ENCODE measurements around the gene CFAP299.

Gene CFAP299

DNA sequence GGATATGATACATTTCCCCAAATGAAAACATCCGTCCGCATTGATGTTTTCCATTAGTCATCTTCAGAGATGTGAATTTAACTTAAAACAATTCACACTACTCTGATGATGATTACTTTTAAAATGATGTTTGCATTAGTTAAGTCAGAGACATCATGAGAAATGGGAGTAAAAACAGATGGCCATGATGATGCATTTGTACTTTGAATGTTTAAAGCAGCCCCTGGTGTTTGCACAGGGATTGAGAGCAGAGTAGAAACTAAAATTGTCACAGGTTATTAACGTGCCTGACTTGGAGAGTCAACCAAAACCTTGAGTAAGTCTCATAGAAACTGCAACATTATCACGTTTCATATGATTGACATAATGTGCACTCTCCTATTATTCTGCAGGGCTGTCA lies 117.2 kb downstream of the CFAP299 start:
- no peak for DNase-seq

GRCh38 chr4:80454040-80454439 lies 118.5 kb downstream of the CFAP299 start:
- DNase-seq = no peak

GRCh38 chr4:80454556-80454955 lies 119.0 kb downstream of the CFAP299 start:
- no peak for DNase-seq

DNA sequence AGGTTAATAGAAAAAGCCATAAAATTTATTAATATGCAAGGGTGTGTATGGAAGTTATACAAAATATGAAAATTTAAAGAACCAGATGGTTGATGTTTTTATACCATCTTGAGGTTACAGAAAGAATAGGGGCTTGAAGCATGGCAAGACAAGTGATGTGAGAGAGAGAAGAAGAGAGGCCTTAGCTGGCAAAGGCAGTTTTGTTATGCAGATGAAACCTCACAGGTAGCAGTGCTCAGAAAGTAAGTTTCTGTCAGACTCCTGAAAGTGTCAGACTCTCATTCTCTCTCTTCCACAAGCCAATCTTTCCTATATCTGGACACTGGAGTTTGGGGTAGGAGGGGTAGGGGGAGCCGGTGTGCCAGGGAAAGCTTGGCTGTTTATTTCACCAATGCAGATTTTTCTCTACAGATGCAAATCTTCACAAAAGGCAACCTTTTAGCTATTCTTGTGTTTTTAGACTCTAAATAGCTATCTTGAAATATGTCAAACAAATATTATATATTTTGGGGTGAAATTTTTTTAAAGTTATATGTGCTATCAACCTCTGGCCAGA lies 124.5 kb downstream of the CFAP299 start:
- no peak for DNase-seq

- DNase-seq = no peak
Observed at GRCh38 chr4:80461412-80461811, 125.9 kb downstream of the CFAP299 start.

- DNase-seq = no peak
Observed at GRCh38 chr4:80462621-80463091, 127.1 kb downstream of the CFAP299 start.

- DNase-seq = no peak
Observed at GRCh38 chr4:80463509-80463908, 128.0 kb downstream of the CFAP299 start.

- no peak for DNase-seq
Observed at GRCh38 chr4:80465238-80465637, 129.7 kb downstream of the CFAP299 start.

GRCh38 chr4:80465736-80466135 lies 130.2 kb downstream of the CFAP299 start:
- no peak for DNase-seq

DNA sequence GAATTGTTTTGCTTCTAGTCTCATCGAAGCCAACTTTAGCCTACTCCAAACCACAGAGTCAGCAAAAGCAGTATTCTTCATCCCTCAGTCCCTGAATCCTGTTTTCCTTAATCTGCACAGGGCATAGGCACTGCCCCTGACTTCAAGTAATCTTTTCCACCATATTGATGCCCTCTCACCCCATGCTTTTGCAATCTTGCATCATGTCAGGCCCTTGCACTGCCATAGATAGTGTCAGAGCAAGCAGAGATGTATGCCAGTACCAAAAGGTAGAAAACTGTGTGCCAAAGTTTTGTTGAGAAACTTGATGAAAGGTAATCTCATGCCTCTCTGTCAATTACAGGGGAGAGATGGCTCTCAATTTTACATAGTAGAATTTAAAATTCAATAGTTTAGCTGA lies 131.1 kb downstream of the CFAP299 start:
- no peak for DNase-seq

GRCh38 chr4:80471756-80472155 lies 136.2 kb downstream of the CFAP299 start:
- peak; percentile 78 for DNase-seq

DNA sequence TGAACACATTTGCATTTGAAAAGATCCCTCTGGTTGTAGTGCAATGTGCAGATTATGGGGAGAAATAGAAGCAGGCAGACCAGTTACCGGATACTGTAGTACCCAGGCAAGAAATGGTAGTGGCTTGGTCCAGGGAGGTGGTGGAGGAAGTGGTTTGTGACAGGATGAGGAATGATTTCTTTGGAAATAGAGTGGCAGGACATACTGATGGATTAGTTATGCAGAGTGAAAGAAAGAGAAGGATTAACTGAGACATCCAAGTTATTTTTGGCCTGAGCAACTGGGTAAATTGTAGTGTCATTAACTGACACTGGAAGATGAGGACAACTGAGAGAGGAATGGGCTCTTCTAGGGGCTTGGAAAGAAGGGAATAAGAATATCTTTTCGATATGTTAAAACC lies 139.7 kb downstream of the CFAP299 start:
- DNase-seq = no peak

- DNase-seq = no peak
Observed at GRCh38 chr4:80475798-80476197, 140.3 kb downstream of the CFAP299 start.

GRCh38 chr4:80484712-80485111 lies 149.2 kb downstream of the CFAP299 start:
- DNase-seq = no peak

DNA sequence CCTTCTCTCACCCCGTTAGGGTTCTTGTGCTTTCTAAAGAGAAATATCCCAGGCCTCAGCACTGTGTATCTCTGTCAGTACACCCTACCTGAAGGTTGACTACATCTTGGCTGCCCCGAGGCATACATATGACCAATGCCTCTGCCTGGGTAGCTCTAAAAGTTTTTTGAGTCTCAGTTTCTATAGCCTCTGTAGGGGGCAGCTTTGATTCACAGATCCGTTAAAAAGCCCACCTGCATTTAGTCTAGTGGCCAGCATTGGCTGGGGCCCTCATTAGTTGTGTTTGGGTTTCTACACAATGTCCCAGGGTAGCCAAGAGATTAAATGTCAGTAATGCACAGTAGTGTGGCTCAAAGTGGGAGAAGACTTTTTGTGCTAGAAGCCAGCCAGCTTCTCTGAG lies 151.1 kb downstream of the CFAP299 start:
- no peak for DNase-seq

GRCh38 chr4:80489798-80490197 lies 154.3 kb downstream of the CFAP299 start:
- DNase-seq = no peak

DNA sequence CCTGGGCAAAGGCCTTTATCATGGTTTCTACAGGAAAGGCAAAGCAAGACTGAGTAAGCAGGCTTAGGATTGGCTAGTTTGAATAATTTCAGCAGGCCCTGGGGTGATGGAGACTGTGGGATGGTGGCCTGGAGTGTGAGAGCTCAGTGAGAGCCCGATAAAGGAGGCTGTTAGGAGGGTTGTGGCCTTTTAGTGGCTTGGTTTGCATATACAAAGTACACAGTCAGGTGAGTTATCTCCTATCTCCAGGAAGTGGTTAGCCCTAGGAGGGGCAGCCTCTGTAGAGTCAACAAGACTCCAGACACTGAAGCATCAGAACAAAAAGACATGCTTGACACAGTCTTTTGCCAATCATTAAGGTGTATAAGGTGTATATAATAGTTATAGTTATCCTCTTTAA lies 157.2 kb downstream of the CFAP299 start:
- DNase-seq = no peak

DNA sequence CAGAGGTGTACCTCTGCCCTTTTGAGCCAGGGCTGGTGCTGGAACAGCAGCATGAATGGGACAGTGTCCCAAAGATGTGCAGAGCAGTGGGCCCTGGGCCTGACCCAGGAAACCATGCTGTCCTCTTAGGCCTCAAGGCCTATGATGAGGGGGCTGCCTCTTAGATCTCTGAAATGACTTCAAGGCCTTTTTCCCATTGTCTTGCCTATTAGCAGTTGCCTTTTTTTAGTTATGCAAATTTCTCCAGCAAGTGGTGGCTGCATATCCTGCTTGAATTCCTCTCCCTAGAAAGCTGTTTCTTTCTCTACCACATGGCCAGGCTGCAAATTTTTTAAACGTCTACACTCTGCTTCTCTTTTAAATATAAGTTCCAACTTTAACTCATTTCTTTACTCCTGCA lies 160.3 kb downstream of the CFAP299 start:
- no peak for DNase-seq

- DNase-seq = no peak
Observed at GRCh38 chr4:80498725-80499124, 163.2 kb downstream of the CFAP299 start.

DNA sequence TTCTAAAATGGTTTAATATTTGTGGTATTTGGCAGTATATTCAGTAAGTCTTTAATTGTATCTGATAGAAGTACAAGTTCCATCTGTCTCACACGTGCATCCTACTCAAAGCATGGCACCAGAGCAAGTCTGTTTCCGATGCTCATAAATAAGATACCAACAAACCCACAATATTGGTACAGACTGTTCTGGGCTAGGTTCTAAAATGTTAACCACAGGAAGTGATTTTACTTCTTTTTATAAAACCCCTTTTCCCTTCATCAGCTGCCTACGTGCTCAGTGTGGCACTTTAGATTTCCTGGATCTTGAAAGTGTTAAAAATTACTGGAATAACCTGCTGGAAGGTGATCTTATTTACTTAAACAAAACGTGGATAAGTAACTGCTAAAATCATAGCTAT lies 165.1 kb downstream of the CFAP299 start:
- no peak for DNase-seq

- no peak for DNase-seq
Observed at GRCh38 chr4:80507077-80507476, 171.5 kb downstream of the CFAP299 start.

GRCh38 chr4:80507507-80507906 lies 172.0 kb downstream of the CFAP299 start:
- DNase-seq = no peak

DNA sequence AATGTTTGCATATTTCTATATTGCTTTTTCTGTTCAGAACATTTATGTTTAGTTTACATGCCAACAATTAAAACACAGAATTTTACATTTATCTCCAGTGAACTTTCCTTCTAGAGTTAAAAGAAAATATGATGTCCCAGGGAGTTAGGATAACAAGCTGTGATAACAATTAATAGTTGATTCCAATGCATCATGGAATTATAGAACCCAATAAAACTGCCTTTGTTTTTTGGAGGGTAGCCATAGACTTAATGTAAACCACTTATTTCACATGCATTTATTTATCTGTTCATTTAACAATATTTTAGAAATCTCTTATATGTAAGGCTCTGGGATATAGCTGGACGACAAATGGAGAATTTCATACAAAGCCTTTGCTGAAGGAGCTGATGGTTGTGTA lies 180.0 kb downstream of the CFAP299 start:
- DNase-seq = no peak

- no peak for DNase-seq
Observed at GRCh38 chr4:80521438-80521837, 185.9 kb downstream of the CFAP299 start.

DNA sequence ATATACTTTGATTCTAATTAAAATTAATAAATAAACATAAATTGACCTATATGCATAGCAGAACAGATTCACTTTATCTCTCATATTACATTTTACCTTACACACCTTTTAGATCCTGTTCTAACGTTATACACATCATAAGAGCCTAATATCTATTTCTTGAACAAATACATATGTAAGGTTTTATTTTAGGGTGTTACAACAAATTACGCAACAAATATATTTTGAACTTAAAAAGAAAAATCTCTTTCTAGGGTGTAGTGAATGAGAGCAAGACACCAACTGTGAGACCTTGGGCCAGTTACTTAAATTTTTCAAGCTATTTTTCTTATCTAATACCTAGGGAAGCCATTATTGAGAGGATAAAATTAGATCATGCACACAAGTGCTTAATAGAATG lies 191.2 kb downstream of the CFAP299 start:
- DNase-seq = no peak

- no peak for DNase-seq
Observed at GRCh38 chr4:80529026-80529425, 193.5 kb downstream of the CFAP299 start.
